Testis (tissue), 3 donors: ENCODE data around the gene CYYR1. TPM values are rescaled to one million over a fixed set of nuclear protein-coding genes. Genes with fewer than 3 reads are reported as not detected.

Experiments used
- DNase-seq: peaks from one replicate; pipeline ENCODE4 v3.0.0-alpha.2; 2019
- H3K27ac ChIP-seq, 2 donors: fragments of 200-600 bp; sonication (generic); one replicate each; pipeline ENCODE4 v1.5.1; 2019
- H3K27me3 ChIP-seq: fragments of 200-600 bp; sonication (generic); one replicate; pipeline ENCODE4 v1.5.1; 2019
- H3K36me3 ChIP-seq: fragments of 200-600 bp; sonication (generic); one replicate; pipeline ENCODE4 v1.5.1; 2017; ENCODE audit warnings: low read depth; ENCODE audit errors: missing control alignments
- H3K4me1 ChIP-seq: fragments of 200-600 bp; sonication (generic); one replicate; pipeline ENCODE4 v1.5.1; 2019
- H3K4me3 ChIP-seq, 2 donors: fragments of 200-600 bp; sonication (generic); one replicate each; pipeline ENCODE4 v1.5.1; 2017 to 2019
- H3K9me3 ChIP-seq: fragments of 200-600 bp; sonication (generic); one replicate; pipeline ENCODE4 v1.5.1; 2017
- POLR2A ChIP-seq: fragments of 450-650 bp; IDR thresholded peaks from one replicate; pipeline ENCODE4 v1.6.1; 2017; ENCODE audit warnings: antibody characterized with exemption, mild to moderate bottlenecking, moderate library complexity
- WGBS, 2 donors: methylation state at CpG; one replicate each; pipeline ENCODE4 v1.1.5; 2018; 5-methylcytosine and 5-hydroxymethylcytosine counted together
- intact Hi-C: fragments of 100-400 bp; cut with DNase I; formaldehyde crosslinking; loops from one replicate; pipeline ENCODE4 v1.15.1; 2023; ENCODE audit warnings: low total_unique reads
- polyA plus RNA-seq: library from polyadenylated mRNA; stranded (reverse); fragments of 350-450 nt; fragmentation: Illumina TruSeq; extraction: RNeasy Lipid Tissue Mini Kit (QIAGEN cat#74804); gene quantifications from one replicate; pipeline ENCODE4 v1.2.3, GENCODE V29; 2014; ENCODE audit warnings: low read depth, low replicate concordance; ENCODE audit not compliant: insufficient read depth
- total RNA-seq, 2 donors: library from RNA; depleted of rRNA; stranded (reverse); fragments of >200 nt; gene quantifications; one replicate each; pipeline ENCODE4 v1.2.3, GENCODE V29; 2016
- TF ChIP-seq, protein P1 (sequence below), 3 experiments: fragments of 450-650 bp in 2 of 3; fragments of 200-600 bp in 1 of 3; sonication (generic) in 1 of 3; IDR thresholded peaks; one replicate each; pipeline ENCODE4 v1.5.1; 2016 to 2019; ENCODE audit warnings: antibody characterized with exemption in 3 of 3, mild to moderate bottlenecking in 2 of 3, moderate library complexity in 1 of 3

The CYYR1 gene
- total and polyA plus RNA-seq, 3 donors from 2014 or later: 4.4 to 6.1 (median 4.6) TPM

DNA sequence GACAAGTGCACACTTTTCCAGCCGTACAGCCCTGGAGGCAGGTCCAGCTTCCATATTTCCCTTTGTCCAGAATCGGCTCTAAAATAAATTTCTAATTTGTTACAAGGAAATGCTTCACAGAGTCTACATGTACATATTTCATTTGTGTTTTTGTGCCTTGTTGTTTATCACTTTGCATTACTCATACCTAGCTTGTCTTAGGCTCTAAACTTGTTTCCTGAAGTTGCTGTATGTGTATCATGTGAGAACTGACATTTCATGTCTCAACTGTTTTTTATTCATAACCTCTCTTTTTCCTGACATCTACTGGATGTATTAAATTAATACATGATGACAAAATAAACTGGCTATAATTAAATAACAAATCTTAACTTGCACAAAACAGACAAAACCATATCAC, 7.5 kb downstream of the CYYR1 start:
- H3K4me3 ChIP-seq: no peak overlapping the region
- no peaks in the 10 kb centered on the region for H3K36me3 ChIP-seq
- TF ChIP-seq, protein P1, sequence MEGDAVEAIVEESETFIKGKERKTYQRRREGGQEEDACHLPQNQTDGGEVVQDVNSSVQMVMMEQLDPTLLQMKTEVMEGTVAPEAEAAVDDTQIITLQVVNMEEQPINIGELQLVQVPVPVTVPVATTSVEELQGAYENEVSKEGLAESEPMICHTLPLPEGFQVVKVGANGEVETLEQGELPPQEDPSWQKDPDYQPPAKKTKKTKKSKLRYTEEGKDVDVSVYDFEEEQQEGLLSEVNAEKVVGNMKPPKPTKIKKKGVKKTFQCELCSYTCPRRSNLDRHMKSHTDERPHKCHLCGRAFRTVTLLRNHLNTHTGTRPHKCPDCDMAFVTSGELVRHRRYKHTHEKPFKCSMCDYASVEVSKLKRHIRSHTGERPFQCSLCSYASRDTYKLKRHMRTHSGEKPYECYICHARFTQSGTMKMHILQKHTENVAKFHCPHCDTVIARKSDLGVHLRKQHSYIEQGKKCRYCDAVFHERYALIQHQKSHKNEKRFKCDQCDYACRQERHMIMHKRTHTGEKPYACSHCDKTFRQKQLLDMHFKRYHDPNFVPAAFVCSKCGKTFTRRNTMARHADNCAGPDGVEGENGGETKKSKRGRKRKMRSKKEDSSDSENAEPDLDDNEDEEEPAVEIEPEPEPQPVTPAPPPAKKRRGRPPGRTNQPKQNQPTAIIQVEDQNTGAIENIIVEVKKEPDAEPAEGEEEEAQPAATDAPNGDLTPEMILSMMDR (IDR thresholded peaks at IDR 0.05): no peak
- no peak for TF ChIP-seq POLR2A
- no peaks in the 10 kb centered on the region for H3K27me3 ChIP-seq
- intact Hi-C loops: no loop called here
- 86 to 93% methylated on average over 2 of the region's 2 CpGs for WGBS, 2 donors
- no peaks in the 10 kb centered on the region for H3K4me1 ChIP-seq
- DNase-seq: no peak
- no peaks in the 10 kb centered on the region for H3K9me3 ChIP-seq
- no peak overlapping the region for H3K27ac ChIP-seq

DNA sequence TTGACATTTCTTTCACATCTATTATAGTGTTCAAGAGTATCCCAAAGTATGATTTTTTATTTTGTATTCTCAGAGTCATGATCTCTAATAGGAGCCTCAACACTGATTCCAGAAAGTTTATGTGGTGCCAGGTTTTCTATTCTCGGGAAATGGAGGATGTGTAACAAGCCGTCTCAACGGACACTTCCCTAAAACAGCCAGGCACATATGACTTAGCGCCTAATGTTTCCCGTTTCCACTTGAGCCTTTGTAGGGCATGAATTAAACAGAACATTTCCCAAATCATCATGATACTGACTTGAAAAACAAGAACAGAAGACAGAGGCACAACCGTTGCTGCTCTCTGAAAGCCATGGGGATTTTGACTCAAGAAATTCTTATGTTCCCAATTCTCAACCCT, 8.0 kb downstream of the CYYR1 start:
- H3K9me3 ChIP-seq: no peaks in the 10 kb centered on the region
- no peaks in the 10 kb centered on the region for H3K36me3 ChIP-seq
- H3K4me1 ChIP-seq: no peaks in the 10 kb centered on the region
- H3K27me3 ChIP-seq: no peaks in the 10 kb centered on the region
- no peak for DNase-seq
- no peak overlapping the region for H3K27ac ChIP-seq
- WGBS, 2 donors: 85 to 94% methylated on average over 6 of the region's 6 CpGs
- no peak for TF ChIP-seq POLR2A
- TF ChIP-seq, protein P1 (IDR thresholded peaks at IDR 0.05): no peak
- H3K4me3 ChIP-seq: no peak overlapping the region
- intact Hi-C loops: no loop called here

DNA sequence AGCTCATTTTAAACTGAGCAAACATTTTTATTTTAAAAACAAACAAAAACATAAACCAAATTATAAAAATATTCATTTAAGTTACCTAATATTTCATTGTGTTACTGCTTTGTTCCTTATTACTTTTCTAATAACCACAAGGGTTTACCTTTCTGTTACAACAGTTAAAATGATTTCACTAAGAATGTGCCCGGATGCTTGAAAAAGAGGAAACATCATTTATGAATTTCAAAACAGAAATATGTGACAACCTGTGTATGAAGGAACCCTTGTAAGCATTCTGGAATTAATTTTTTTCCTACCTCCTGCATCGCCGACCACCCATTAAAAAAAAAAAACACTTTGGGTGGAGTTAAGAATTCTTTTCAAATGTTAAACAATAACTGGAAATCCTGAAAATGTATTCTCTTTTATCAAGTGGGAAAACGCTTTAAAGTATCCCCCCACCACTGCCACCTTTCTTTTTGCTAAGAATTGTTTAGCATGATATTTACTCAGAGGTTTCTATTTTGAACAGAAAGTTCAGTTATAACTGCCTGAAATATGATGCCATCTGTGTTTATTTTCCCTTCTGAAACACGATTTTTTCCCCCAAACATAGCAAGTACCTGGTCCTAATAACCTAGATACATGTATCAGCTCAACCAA, 9.1 kb downstream of the CYYR1 start:
- DNase-seq: no peak
- Histone ChIP-seq H3K36me3 (no peaks in the 10 kb centered on the region), H3K9me3 (no peaks in the 10 kb centered on the region), H3K4me1 (no peaks in the 10 kb centered on the region), H3K4me3 (no peak overlapping the region), H3K27me3 (no peaks in the 10 kb centered on the region), H3K27ac (no peak overlapping the region)
- intact Hi-C loops: no loop called here
- TF ChIP-seq, protein P1 (IDR thresholded peaks at IDR 0.05): no peak
- TF ChIP-seq POLR2A: no peak
- 63 to 80% methylated on average over 5 of the region's 5 CpGs for WGBS, 2 donors

DNA sequence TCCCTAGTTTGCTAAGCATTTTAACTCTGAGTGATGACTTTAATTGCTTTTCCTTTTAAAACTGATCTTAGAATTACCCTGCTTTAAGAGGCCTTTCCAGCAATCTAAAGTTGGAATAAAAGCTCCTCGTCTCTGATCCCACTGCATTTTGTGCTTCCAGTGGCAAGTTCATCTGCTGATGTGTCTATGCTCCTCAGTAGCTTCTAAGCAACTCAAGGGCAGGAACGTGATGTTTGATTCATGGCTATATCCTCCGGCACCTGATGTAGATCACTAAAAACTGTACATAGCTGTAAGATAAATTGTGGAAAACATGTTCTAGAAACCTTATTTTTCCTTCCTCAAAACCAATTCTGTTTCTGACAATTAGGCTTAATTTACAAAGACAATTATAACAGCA, 12.5 kb downstream of the CYYR1 start:
- WGBS, 2 donors: 75 to 84% methylated on average over 3 of the region's 3 CpGs
- no peak for DNase-seq
- Histone ChIP-seq H3K36me3 (no peaks in the 10 kb centered on the region), H3K9me3 (no peaks in the 10 kb centered on the region), H3K4me3 (no peak overlapping the region), H3K27ac (no peak overlapping the region), H3K27me3 (no peaks in the 10 kb centered on the region), H3K4me1 (no peaks in the 10 kb centered on the region)
- intact Hi-C loops: no loop called here
- TF ChIP-seq, protein P1 (IDR thresholded peaks at IDR 0.05): no peak
- TF ChIP-seq POLR2A: no peak

DNA sequence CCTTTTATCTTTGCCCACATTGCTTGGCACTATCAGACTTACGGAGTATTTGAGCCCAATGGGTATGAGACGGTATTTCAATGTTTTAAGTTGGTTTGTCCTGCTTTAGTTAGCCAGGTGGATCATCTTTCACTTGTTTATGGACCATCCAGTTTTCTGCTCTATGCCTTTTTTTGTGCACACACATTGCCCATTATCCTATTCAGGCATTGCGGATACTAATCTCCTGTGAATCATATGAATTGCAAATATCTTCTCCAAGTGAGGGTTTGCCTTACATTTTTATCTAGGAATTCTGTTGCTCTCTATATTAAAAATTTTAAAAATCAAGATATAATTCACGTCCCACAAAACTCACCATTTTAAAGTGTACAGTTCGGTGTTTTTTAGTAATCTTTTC, 14.0 kb downstream of the CYYR1 start:
- DNase-seq: no peak
- WGBS, 2 donors: 94 to 95% methylated on average over 5 of the region's 5 CpGs
- Histone ChIP-seq H3K36me3 (no peaks in the 10 kb centered on the region), H3K27me3 (no peaks in the 10 kb centered on the region), H3K4me3 (no peak overlapping the region), H3K27ac (no peak overlapping the region), H3K4me1 (no peaks in the 10 kb centered on the region), H3K9me3 (no peaks in the 10 kb centered on the region)
- TF ChIP-seq, protein P1 (IDR thresholded peaks at IDR 0.05): no peak
- TF ChIP-seq POLR2A: no peak
- intact Hi-C loops: no loop called here
